Right renal cortex interstitium (tissue), 3 donors: ENCODE results near the gene GTF3C5. TPM values are rescaled to one million over a fixed set of nuclear protein-coding genes. Genes with fewer than 3 reads are reported as not detected.
"Not testable (repeated sequence)": the region's sequence is repeated elsewhere in the genome, so short reads cannot be mapped to it uniquely, and the experiment has no call there.

ENCODE experiments used
- DNase-seq, 3 donors: peaks; one replicate each; pipeline ENCODE4 v3.0.0-alpha.2; 2013; ENCODE audit warnings: low read depth in 3 of 3, low spot score in 2 of 3
- polyA plus RNA-seq, 3 donors: library from polyadenylated mRNA; unstranded; fragments of 120-200 nt; gene quantifications; one replicate each; pipeline ENCODE4 v1.2.1, GENCODE V29; 2013; ENCODE audit not compliant: insufficient read length in 3 of 3

Gene GTF3C5
- polyA plus RNA-seq, 3 donors, result 62.3 to 64.2 (median 64.1) TPM

- no peak for DNase-seq
These were observed 35.6 kb downstream of the GTF3C5 start for GRCh38 chr9:133066181-133066983.

DNA sequence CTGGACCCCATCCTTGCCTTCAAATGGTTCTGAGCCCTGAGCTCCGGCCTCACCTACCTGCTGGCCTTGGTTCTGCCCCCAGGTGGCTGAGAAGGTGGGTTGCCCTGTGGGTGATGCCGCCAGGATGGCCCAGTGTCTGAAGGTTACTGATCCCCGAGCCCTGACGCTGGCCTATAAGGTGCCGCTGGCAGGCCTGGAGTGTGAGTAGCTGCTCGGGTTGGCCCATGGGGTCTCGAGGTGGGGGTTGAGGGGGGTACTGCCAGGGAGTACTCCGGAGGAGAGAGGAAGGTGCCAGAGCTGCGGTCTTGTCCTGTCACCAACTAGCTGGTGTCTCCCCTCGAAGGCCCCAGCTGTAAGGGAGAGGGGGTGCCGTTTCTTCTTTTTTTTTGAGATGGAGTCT, 36.2 kb downstream of the GTF3C5 start:
- no peak for DNase-seq

- DNase-seq, result no peak
These were observed 37.0 kb downstream of the GTF3C5 start for GRCh38 chr9:133067813-133068212.

GRCh38 chr9:133068431-133068830, 37.6 kb downstream of the GTF3C5 start:
- not testable (repeated sequence) for DNase-seq

DNA sequence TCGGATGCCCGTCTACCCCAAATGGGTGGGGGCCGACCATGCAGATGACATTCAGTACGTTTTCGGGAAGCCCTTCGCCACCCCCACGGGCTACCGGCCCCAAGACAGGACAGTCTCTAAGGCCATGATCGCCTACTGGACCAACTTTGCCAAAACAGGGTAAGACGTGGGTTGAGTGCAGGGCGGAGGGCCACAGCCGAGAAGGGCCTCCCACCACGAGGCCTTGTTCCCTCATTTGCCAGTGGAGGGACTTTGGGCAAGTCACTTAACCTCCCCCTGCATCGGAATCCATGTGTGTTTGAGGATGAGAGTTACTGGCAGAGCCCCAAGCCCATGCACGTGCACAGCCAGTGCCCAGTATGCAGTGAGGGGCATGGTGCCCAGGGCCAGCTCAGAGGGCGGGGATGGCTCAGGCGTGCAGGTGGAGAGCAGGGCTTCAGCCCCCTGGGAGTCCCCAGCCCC, 39.7 kb downstream of the GTF3C5 start:
- DNase-seq, result not testable (repeated sequence)

GRCh38 chr9:133070985-133071384, 40.2 kb downstream of the GTF3C5 start:
- DNase-seq, result not testable (repeated sequence)

- DNase-seq, result no peak
These were observed 40.8 kb downstream of the GTF3C5 start for GRCh38 chr9:133071484-133072150.

DNA sequence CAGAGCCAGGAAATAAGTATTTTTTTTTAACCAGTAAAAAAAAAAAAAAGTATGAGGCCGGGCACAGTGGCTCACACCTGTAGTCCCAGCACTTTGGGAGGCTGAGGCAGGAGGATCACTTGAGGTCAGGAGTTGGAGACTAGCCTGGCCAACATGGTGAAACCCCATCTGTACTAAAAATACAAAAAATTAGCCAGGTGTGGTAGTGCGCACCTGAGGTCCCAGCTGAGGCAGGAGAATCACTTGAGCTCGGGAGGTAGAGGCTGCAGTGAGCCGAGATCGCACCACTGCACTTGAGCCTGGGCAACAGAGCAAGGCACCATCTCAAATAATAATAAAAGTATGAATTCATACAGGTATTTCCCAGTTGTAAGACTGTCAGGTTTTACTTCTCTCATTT, 41.4 kb downstream of the GTF3C5 start:
- DNase-seq, result not testable (repeated sequence)

GRCh38 chr9:133073086-133074014, 42.6 kb downstream of the GTF3C5 start:
- DNase-seq, result no peak

- no peak for DNase-seq
These were observed 43.4 kb downstream of the GTF3C5 start for GRCh38 chr9:133074111-133074651.

DNA sequence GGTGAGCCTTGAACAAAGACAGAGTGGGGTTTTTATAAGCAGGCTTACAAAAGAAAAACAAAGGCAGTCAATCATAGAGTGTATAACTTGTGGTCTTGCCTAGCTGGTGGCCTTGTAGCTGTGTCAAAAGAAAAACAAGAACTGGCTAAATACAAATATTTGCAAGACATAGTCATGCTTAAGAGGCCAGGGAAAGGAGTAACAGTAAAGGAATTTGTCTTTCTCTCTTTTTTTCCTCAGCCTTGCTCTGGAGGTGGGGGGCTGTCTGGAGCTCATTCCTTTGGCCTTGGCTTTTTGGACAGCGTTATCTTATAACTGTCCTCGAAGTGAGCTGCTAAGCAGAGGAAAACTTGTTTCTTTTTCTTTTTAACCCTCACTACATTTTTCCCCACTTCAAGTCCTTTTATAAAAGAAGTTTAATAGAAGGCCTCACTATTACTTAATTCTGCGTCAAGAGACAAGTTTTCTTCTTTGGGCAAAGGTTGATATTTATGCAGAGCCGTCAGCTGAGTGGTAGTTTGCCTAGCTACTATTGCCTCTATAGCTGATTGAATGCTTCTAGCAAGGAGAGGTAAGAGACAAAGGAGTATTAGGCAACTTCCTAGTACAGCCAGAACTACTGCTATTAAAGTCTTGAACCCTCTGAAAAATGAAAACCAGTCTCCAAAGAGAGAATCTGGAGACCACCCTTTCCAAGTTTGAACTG, 45.3 kb downstream of the GTF3C5 start:
- DNase-seq, result no peak

GRCh38 chr9:133076691-133077090, 45.9 kb downstream of the GTF3C5 start:
- no peak for DNase-seq

DNA sequence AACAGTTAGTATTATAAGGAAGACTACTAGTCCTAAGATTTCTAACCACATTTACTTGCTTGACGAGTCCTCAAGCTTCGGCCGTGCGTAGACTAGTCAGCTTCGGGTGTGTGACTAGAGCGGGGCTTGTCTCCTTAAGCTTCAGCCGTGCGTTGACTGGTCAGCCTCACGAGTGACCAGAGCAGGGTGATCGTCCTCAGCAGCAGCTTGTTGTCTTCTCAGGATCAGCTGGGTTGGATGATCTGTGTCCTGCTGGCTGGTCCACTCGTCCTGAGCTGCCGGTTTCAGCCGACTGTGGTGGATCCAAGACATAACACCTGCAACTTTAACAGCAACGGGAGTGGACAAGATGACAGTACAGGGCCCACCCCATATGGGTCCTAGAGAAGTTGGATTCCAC, 47.7 kb downstream of the GTF3C5 start:
- DNase-seq, result no peak

DNA sequence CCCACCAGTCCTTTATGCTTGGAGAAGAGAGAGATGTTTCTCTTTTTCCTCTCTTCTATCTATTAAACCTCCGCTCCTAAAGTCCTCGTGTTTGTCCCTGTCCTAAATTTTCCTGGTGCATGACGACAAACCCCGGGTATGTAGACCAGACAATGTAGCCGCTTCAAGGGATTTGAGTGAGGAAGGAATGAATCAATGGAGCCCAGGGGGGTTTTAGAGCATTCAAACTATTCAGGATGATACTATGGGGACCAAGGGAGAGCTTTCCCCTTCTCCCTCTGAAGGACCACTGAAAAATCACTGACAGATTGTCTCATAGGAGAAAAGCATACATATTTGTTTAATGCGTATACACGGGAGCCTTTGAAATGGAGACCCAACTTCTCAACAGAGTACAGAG, 49.4 kb downstream of the GTF3C5 start:
- no peak for DNase-seq

DNA sequence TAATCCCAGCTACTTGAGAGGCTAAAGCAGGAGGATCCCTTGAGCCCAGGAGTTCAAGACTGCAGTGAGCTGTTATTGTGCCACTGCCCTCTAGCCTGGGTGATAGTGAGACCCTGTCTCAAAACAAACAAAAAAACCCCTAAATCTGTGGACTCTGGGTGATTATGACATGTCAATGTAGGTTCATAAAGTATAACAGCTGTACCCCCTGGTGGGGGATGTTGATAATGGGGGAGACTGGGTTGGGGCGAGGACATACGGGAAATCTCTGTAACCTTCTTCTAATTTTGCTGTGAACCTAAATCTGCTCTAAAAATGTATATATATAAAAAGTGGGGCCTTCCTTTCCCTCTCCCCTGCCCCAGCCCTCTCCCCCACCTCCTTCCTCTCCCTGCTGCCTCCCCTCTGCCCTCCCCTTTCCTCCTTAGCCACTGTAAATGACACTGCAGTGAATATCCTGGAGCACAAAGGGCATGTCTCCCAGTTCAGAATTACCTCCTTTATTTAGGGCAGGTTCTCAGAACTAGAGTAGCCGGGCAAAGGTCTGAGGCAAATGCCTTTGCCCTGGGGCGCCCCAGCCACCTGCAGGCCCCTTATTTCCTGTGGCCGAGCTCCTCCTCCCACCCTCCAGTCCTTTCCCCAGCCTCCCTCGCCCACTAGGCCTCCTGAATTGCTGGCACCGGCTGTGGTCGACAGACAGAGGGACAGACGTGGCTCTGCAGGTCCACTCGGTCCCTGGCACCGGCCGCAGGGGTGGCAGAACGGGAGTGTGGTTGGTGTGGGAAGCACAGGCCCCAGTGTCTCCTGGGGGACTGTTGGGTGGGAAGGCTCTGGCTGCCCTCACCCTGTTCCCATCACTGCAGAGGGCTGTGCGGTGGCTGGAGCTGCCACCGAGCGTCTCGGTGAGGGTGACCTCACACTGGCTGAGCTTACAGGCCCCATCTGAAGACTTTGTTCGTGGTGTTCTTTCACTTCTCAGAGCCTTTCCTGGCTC, 50.3 kb downstream of the GTF3C5 start:
- not testable (repeated sequence) for DNase-seq

GRCh38 chr9:133081957-133082644, 51.3 kb downstream of the GTF3C5 start:
- DNase-seq, result not testable (repeated sequence)

GRCh38 chr9:133083688-133084087, 52.9 kb downstream of the GTF3C5 start:
- not testable (repeated sequence) for DNase-seq

DNA sequence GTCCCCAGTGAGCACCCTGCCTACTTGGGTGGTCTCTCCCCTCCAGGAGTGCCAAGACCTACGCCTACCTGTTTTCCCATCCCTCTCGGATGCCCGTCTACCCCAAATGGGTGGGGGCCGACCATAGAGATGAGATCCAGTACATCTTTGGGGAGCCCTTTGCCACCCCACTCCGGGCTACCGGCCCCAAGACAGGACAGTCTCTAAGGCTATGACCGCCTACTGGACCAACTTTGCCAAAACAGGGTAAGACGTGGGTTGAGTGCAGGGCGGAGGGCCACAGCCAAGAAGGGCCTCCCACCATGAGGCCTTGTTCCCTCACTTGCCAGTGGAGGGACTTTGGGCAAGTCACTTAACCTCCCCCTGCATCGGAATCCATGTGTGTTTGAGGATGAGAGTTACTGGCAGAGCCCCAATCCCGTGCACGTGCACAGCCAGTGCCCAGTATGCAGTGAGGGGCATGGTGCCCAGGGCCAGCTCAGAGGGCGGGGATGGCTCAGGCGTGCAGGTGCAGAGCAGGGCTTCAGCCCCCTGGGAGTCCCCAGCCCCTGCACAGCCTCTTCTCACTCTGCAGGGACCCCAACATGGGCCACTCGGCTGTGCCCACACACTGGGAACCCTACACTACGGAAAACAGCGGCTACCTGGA, 55.5 kb downstream of the GTF3C5 start:
- DNase-seq, result not testable (repeated sequence)
